ENCODE measurements around the gene ZNF740.

GRCh38 chr12:53197011-53197640 lies 16.6 kb downstream of the ZNF740 start:
- no peak for TF ChIP-seq CTCF (conservative IDR thresholded peaks at IDR 0.05)
- no peak for TF ChIP-seq EZH2 (IDR thresholded peaks at IDR 0.05; ENCODE audit: low read depth)

All from PC-9 (cell line).